ENCODE measurements around the gene PPP6R1. TPM values are rescaled to one million over a fixed set of nuclear protein-coding genes. Genes with fewer than 3 reads are reported as not detected.

The PPP6R1 gene
- total RNA-seq, 1 experiment from 2014 or later = 172 TPM

DNA sequence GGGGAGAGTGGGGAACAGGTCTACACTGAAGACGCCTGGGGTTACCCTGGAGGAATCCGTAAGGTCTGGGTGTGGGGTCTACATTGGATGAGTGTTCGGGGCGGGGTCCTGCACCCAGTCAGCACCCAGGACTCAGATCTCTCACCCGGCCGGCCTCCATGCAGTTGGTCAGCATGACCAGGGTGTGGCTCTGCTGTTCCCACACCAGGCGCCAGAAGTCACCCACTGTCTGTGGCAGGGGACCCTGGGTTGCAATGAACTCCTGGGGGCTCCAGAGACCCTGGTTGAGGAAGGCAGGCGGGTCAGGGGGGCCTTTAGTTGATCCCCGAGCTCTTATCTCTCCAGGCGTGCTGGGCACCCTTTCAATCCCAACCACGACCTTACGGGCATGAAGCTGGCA, 72.7 kb downstream of the PPP6R1 start:
- no peak overlapping the region for H3K27ac ChIP-seq (ENCODE audit: low read length)
- POLR2A ChIA-PET = no interaction called here
- CTCF ChIA-PET = no interaction called here

DNA sequence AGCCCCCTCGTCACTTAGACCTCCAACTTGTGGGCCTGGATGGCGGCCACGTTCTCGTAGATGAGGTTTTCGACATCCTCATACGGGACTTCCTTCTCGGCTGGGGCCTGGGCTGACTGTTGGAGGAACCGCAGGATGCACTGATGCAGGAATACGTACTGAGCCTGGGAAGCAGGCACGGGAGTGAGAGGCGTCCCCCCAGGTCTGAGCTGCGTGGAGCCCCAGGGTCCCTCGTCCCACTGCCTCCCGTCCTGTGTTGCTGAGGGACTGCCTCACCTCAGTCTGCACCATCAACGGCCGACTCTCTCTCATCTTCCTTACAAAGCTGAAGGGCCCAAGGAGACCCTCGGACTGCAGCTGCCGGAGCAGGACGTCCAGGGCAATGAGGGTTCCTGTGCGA, 77.1 kb downstream of the PPP6R1 start:
- Histone ChIP-seq H3K36me3 (ENCODE audit: control insufficient read depth, insufficient read depth, low read length) (no peaks in the 10 kb centered on the region), H3K4me1 (ENCODE audit: control insufficient read depth, insufficient read depth, low read length) (no peaks in the 10 kb centered on the region), H3K27me3 (ENCODE audit: control insufficient read depth, insufficient read depth, low read length) (no peaks in the 10 kb centered on the region), H3K9me3 (ENCODE audit: control insufficient read depth, insufficient read depth, low read depth, low read length) (no peaks in the 10 kb centered on the region), H3K4me3 (ENCODE audit: low read depth in 2 of 2, low read length in 2 of 2) (no peak overlapping the region), H3K27ac (ENCODE audit: low read length) (no peak overlapping the region)
- POLR2A ChIA-PET = no interaction called here
- BruUV-seq (replicated peaks) = no TSS peak
- TF ChIP-seq, protein P1, sequence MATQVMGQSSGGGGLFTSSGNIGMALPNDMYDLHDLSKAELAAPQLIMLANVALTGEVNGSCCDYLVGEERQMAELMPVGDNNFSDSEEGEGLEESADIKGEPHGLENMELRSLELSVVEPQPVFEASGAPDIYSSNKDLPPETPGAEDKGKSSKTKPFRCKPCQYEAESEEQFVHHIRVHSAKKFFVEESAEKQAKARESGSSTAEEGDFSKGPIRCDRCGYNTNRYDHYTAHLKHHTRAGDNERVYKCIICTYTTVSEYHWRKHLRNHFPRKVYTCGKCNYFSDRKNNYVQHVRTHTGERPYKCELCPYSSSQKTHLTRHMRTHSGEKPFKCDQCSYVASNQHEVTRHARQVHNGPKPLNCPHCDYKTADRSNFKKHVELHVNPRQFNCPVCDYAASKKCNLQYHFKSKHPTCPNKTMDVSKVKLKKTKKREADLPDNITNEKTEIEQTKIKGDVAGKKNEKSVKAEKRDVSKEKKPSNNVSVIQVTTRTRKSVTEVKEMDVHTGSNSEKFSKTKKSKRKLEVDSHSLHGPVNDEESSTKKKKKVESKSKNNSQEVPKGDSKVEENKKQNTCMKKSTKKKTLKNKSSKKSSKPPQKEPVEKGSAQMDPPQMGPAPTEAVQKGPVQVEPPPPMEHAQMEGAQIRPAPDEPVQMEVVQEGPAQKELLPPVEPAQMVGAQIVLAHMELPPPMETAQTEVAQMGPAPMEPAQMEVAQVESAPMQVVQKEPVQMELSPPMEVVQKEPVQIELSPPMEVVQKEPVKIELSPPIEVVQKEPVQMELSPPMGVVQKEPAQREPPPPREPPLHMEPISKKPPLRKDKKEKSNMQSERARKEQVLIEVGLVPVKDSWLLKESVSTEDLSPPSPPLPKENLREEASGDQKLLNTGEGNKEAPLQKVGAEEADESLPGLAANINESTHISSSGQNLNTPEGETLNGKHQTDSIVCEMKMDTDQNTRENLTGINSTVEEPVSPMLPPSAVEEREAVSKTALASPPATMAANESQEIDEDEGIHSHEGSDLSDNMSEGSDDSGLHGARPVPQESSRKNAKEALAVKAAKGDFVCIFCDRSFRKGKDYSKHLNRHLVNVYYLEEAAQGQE (IDR thresholded peaks at IDR 0.05; ENCODE audit: insufficient read depth in 1 of 2, low read depth in 2 of 2, low read length in 1 of 2) = no peak
- TF ChIP-seq POLR2AphosphoS5 (IDR thresholded peaks at IDR 0.05; ENCODE audit: low read depth, low read length) (no peak), SIN3A (IDR thresholded peaks at IDR 0.05; ENCODE audit: borderline replicate concordance, insufficient read depth, low read depth, low read length) (no peak), TCF7L2 (IDR thresholded peaks at IDR 0.05; ENCODE audit: low read depth, low read length) (no peak)
- TF ChIP-seq, protein P2, sequence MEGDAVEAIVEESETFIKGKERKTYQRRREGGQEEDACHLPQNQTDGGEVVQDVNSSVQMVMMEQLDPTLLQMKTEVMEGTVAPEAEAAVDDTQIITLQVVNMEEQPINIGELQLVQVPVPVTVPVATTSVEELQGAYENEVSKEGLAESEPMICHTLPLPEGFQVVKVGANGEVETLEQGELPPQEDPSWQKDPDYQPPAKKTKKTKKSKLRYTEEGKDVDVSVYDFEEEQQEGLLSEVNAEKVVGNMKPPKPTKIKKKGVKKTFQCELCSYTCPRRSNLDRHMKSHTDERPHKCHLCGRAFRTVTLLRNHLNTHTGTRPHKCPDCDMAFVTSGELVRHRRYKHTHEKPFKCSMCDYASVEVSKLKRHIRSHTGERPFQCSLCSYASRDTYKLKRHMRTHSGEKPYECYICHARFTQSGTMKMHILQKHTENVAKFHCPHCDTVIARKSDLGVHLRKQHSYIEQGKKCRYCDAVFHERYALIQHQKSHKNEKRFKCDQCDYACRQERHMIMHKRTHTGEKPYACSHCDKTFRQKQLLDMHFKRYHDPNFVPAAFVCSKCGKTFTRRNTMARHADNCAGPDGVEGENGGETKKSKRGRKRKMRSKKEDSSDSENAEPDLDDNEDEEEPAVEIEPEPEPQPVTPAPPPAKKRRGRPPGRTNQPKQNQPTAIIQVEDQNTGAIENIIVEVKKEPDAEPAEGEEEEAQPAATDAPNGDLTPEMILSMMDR (IDR thresholded peaks at IDR 0.05) = no peak
- DNase-seq (ENCODE audit: low read depth, low spot score) (no peak), ATAC-seq (no peak)
- in situ Hi-C loops (cut with HindIII; ENCODE audit: low pct_unique_long_range_greater_than_20kb, low sequenced_read_pairs) = no loop called here
- CTCF ChIA-PET = no interaction called here
- intact Hi-C loops (cut with micrococcal nuclease; ENCODE audit: unreplicated experiment) = no loop called here

More for the DNA sequence above, 72.7 kb downstream of the PPP6R1 start:
- TF ChIP-seq SIN3A (IDR thresholded peaks at IDR 0.05; ENCODE audit: borderline replicate concordance, insufficient read depth, low read depth, low read length) (no peak), TCF7L2 (IDR thresholded peaks at IDR 0.05; ENCODE audit: low read depth, low read length) (no peak), POLR2AphosphoS5 (IDR thresholded peaks at IDR 0.05; ENCODE audit: low read depth, low read length) (no peak)
- TF ChIP-seq, protein P2 (IDR thresholded peaks at IDR 0.05) = no peak
- TF ChIP-seq, protein P1 (IDR thresholded peaks at IDR 0.05; ENCODE audit: insufficient read depth in 1 of 2, low read depth in 2 of 2, low read length in 1 of 2) = no peak
- ATAC-seq (no peak), DNase-seq (ENCODE audit: low read depth, low spot score) (no peak)
- no peak overlapping the region for H3K4me3 ChIP-seq (ENCODE audit: low read depth in 2 of 2, low read length in 2 of 2)
- no peaks in the 10 kb centered on the region for H3K9me3 ChIP-seq (ENCODE audit: control insufficient read depth, insufficient read depth, low read depth, low read length)
- peaks cover 12% of the 10 kb centered on the region; the same call in 1 of the 2 replicates for H3K4me1 ChIP-seq (ENCODE audit: control insufficient read depth, insufficient read depth, low read length)
- intact Hi-C loops (cut with micrococcal nuclease; ENCODE audit: unreplicated experiment) (no loop called here), in situ Hi-C loops (cut with HindIII; ENCODE audit: low pct_unique_long_range_greater_than_20kb, low sequenced_read_pairs) (no loop called here)
- BruUV-seq (replicated peaks) = no TSS peak
- no peaks in the 10 kb centered on the region for H3K36me3 ChIP-seq (ENCODE audit: control insufficient read depth, insufficient read depth, low read length)
- no peaks in the 10 kb centered on the region for H3K27me3 ChIP-seq (ENCODE audit: control insufficient read depth, insufficient read depth, low read length)

Small RNA genes within 50 kb of the gene (microRNA-seq; reads per million reads assigned to microRNA genes)
- gene MIR6802 (ENCODE audit: unreplicated experiment) (2.9 reads per million), gene MIR6803 (ENCODE audit: unreplicated experiment) (5.1 reads per million, percentile 14 among the genes with 10 or more reads in this experiment), gene MIR6804 (ENCODE audit: unreplicated experiment) (2.2 reads per million)

Other genes starting within 250 kb of the PPP6R1 start
- gene GP6, start 220.8 kb downstream of the PPP6R1 start, total RNA-seq (2021; ENCODE audit: unreplicated experiment) = 1.2 TPM
- gene RDH13, start 195.9 kb downstream of the PPP6R1 start, total RNA-seq (2021; ENCODE audit: unreplicated experiment) = 37.8 TPM
- 11.0 TPM for gene EPS8L1, start 183.1 kb downstream of the PPP6R1 start, total RNA-seq (2021; ENCODE audit: unreplicated experiment)
- 158 TPM for gene PPP1R12C, start 141.4 kb downstream of the PPP6R1 start, total RNA-seq (2021; ENCODE audit: unreplicated experiment)
- 116 TPM for gene TNNT1, start 109.8 kb downstream of the PPP6R1 start, total RNA-seq (2021; ENCODE audit: unreplicated experiment)
- gene TNNI3, start 101.3 kb downstream of the PPP6R1 start, total RNA-seq (2021; ENCODE audit: unreplicated experiment) = 14.6 TPM
- 12.4 TPM for gene DNAAF3, start 92.4 kb downstream of the PPP6R1 start, total RNA-seq (2021; ENCODE audit: unreplicated experiment)
- 3.2 TPM for gene SYT5, start 78.7 kb downstream of the PPP6R1 start, total RNA-seq (2021; ENCODE audit: unreplicated experiment)
- gene PTPRH, start 49.5 kb downstream of the PPP6R1 start, total RNA-seq (2021; ENCODE audit: unreplicated experiment) = 42.8 TPM
- 14.2 TPM for gene TMEM86B, start 30.3 kb downstream of the PPP6R1 start, total RNA-seq (2021; ENCODE audit: unreplicated experiment)
- 84.2 TPM for gene HSPBP1, start 21.1 kb upstream of the PPP6R1 start, total RNA-seq (2021; ENCODE audit: unreplicated experiment)
- 7.9 TPM for gene BRSK1, start 25.0 kb upstream of the PPP6R1 start, total RNA-seq (2021; ENCODE audit: unreplicated experiment)
- gene TMEM150B, start 66.3 kb upstream of the PPP6R1 start, total RNA-seq (2021; ENCODE audit: unreplicated experiment) = not detected
- gene KMT5C, start 80.9 kb upstream of the PPP6R1 start, total RNA-seq (2021; ENCODE audit: unreplicated experiment) = 30.6 TPM
- 5.6 TPM for gene COX6B2, start 95.7 kb upstream of the PPP6R1 start, total RNA-seq (2021; ENCODE audit: unreplicated experiment)
- gene GARIN5B, start 104.2 kb upstream of the PPP6R1 start, total RNA-seq (2021; ENCODE audit: unreplicated experiment) = not detected
- gene IL11, start 111.4 kb upstream of the PPP6R1 start, total RNA-seq (2021; ENCODE audit: unreplicated experiment) = 4.4 TPM
- gene TMEM190, start 117.8 kb upstream of the PPP6R1 start, total RNA-seq (2021; ENCODE audit: unreplicated experiment) = 0.74 TPM
- gene TMEM238, start 125.3 kb upstream of the PPP6R1 start, total RNA-seq (2021; ENCODE audit: unreplicated experiment) = 7.4 TPM
- 2,154 TPM for gene RPL28, start 126.9 kb upstream of the PPP6R1 start, total RNA-seq (2021; ENCODE audit: unreplicated experiment)
- 635 TPM for gene UBE2S, start 148.8 kb upstream of the PPP6R1 start, total RNA-seq (2021; ENCODE audit: unreplicated experiment)
- gene SHISA7, start 184.3 kb upstream of the PPP6R1 start, total RNA-seq (2021; ENCODE audit: unreplicated experiment) = 0.03 TPM
- gene ISOC2, start 202.6 kb upstream of the PPP6R1 start, total RNA-seq (2021; ENCODE audit: unreplicated experiment) = 150 TPM
- not detected for gene C19orf85, start 205.7 kb upstream of the PPP6R1 start, total RNA-seq (2021; ENCODE audit: unreplicated experiment)
- 21.7 TPM for gene ZNF628, start 217.6 kb upstream of the PPP6R1 start, total RNA-seq (2021; ENCODE audit: unreplicated experiment)
- 93.1 TPM for gene NAT14, start 226.2 kb upstream of the PPP6R1 start, total RNA-seq (2021; ENCODE audit: unreplicated experiment)
- gene SSC5D, start 229.4 kb upstream of the PPP6R1 start, total RNA-seq (2021; ENCODE audit: unreplicated experiment) = 13.0 TPM

All from Panc1 (cell line).